Naive B cell (primary cell): ENCODE data around the gene KDM4C. TPM values are rescaled to one million over a fixed set of nuclear protein-coding genes. Genes with fewer than 3 reads are reported as not detected.
A peak's percentile ranks its signal among the peaks of the same experiment; 100 is the strongest.
"Not testable (repeated sequence)": the region's sequence is repeated elsewhere in the genome, so short reads cannot be mapped to it uniquely, and the experiment has no call there.

Experiments
- ATAC-seq, 2 donors: fragments of 150-1000 bp; cut with Tn5 transposase; 2 replicates each; pipeline ENCODE4 v1.10.0; 2021; ENCODE audit warnings: low read depth in 2 of 2, mild to moderate bottlenecking in 2 of 2, moderate library complexity in 2 of 2
- DNase-seq: peaks from one replicate; pipeline ENCODE4 v3.0.0; 2022
- H3K27ac Mint-ChIP-seq, 6 donors: one replicate each; pipeline ENCODE4 v1.8.0; 2020 to 2022; ENCODE audit warnings: mild to moderate bottlenecking in 6 of 6, mixed read lengths in 6 of 6, moderate library complexity in 5 of 6, inconsistent platforms in 2 of 6
- H3K27me3 Mint-ChIP-seq, 3 donors: one replicate each; pipeline ENCODE4 v1.8.0; 2021 to 2022; ENCODE audit warnings: mixed read lengths in 3 of 3, mild to moderate bottlenecking in 1 of 3
- H3K36me3 Mint-ChIP-seq, 2 donors: one replicate each; pipeline ENCODE4 v1.8.0; 2020 to 2022; ENCODE audit warnings: mixed read lengths in 2 of 2, inconsistent platforms in 1 of 2, mild to moderate bottlenecking in 1 of 2
- H3K4me1 Mint-ChIP-seq, 3 donors: one replicate each; pipeline ENCODE4 v1.8.0; 2020 to 2022; ENCODE audit warnings: mixed read lengths in 3 of 3, inconsistent platforms in 1 of 3, mild to moderate bottlenecking in 1 of 3, moderate library complexity in 1 of 3
- H3K4me3 Mint-ChIP-seq, 8 donors: one replicate each; pipeline ENCODE4 v1.8.0; 2020 to 2022; ENCODE audit warnings: mild to moderate bottlenecking in 8 of 8, mixed read lengths in 8 of 8, moderate library complexity in 8 of 8, inconsistent platforms in 2 of 8
- H3K9me3 Mint-ChIP-seq, 7 donors: one replicate each; pipeline ENCODE4 v1.8.0; 2020 to 2022; ENCODE audit warnings: mixed read lengths in 7 of 7, mild to moderate bottlenecking in 5 of 7, inconsistent platforms in 2 of 7, moderate library complexity in 1 of 7
- polyA plus RNA-seq, 6 donors: library from polyadenylated mRNA; unstranded; fragments of 300-500 nt; fragmentation: Illumina TruSeq; gene quantifications; one replicate each; pipeline ENCODE4 v1.2.3, GENCODE V29; 2021; ENCODE audit warnings: low read depth in 6 of 6

The KDM4C gene
- polyA plus RNA-seq, 6 donors from 2014 or later: 54.5 to 83.5 (median 68.2) TPM

GRCh38 chr9:6788162-6789016, 30.6 kb downstream of the KDM4C start:
- peaks cover 40 to 63% (median 49%) of the 10 kb centered on the region in 3 donors for H3K4me1 Mint-ChIP-seq
- no peak for DNase-seq

GRCh38 chr9:6789017-6789338, 31.2 kb downstream of the KDM4C start:
- H3K4me3 Mint-ChIP-seq, H3K9me3 Mint-ChIP-seq, DNase-seq, H3K36me3 Mint-ChIP-seq, ATAC-seq, H3K27me3 Mint-ChIP-seq: not testable (repeated sequence)
- Mint-ChIP-seq H3K4me1 (peaks cover 36 to 58% (median 46%) of the 10 kb centered on the region in 3 donors), H3K27ac (peak overlapping the region in 3 of 6 donors; percentile 74 to 89 (median 78))

More at GRCh38 chr9:6788162-6789016, 30.6 kb downstream of the KDM4C start:
- Mint-ChIP-seq H3K27me3 (no peaks in the 10 kb centered on the region), H3K36me3 (no peaks in the 10 kb centered on the region), H3K27ac (peak overlapping the region; percentile 59 to 92 (median 84)), H3K4me3 (peak overlapping the region in 4 of 8 donors; percentile 6 to 57 (median 11)), H3K9me3 (no peaks in the 10 kb centered on the region)
- no peak for ATAC-seq

- no peaks in the 10 kb centered on the region for H3K9me3 Mint-ChIP-seq
- no peak for DNase-seq
- H3K27ac Mint-ChIP-seq: peak overlapping the region in 5 of 6 donors; percentile 18 to 86 (median 79)
These were observed 33.1 kb downstream of the KDM4C start for GRCh38 chr9:6790866-6791265.

GRCh38 chr9:6793203-6793602, 35.4 kb downstream of the KDM4C start:
- H3K9me3 Mint-ChIP-seq: peaks cover 0 to 4% (median 0%) of the 10 kb centered on the region in 7 donors
- no peak for ATAC-seq
- peaks cover 11 to 16% of the 10 kb centered on the region in 2 donors for H3K36me3 Mint-ChIP-seq
- peaks cover 19 to 43% (median 29%) of the 10 kb centered on the region in 3 donors for H3K4me1 Mint-ChIP-seq
- peak overlapping the region in 3 of 6 donors; percentile 12 to 34 (median 28) for H3K27ac Mint-ChIP-seq
- no peak overlapping the region for H3K4me3 Mint-ChIP-seq
- no peak for DNase-seq
- no peaks in the 10 kb centered on the region for H3K27me3 Mint-ChIP-seq

More at GRCh38 chr9:6790866-6791265, 33.1 kb downstream of the KDM4C start:
- H3K4me3 Mint-ChIP-seq: peak overlapping the region in 1 of 8 donors; percentile 46
- H3K27me3 Mint-ChIP-seq: no peaks in the 10 kb centered on the region
- H3K4me1 Mint-ChIP-seq: peaks cover 30 to 46% (median 33%) of the 10 kb centered on the region in 3 donors
- no peak for ATAC-seq
- H3K36me3 Mint-ChIP-seq: peaks cover 8 to 11% of the 10 kb centered on the region in 2 donors

GRCh38 chr9:6794936-6795335, 37.2 kb downstream of the KDM4C start:
- ATAC-seq (no peak), DNase-seq (no peak)
- H3K9me3 Mint-ChIP-seq: peaks cover 0 to 5% (median 0%) of the 10 kb centered on the region in 7 donors
- no peaks in the 10 kb centered on the region for H3K27me3 Mint-ChIP-seq
- H3K4me1 Mint-ChIP-seq: peaks cover 13 to 33% (median 22%) of the 10 kb centered on the region in 3 donors
- H3K27ac Mint-ChIP-seq: peak overlapping the region in 1 of 6 donors; percentile 34
- H3K36me3 Mint-ChIP-seq: peaks cover 17% of the 10 kb centered on the region in 2 donors
- H3K4me3 Mint-ChIP-seq: no peak overlapping the region

- H3K4me3 Mint-ChIP-seq: no peak overlapping the region
- H3K9me3 Mint-ChIP-seq: peaks cover 0 to 3% (median 0%) of the 10 kb centered on the region in 7 donors
- H3K4me1 Mint-ChIP-seq: peaks cover 3 to 12% (median 7%) of the 10 kb centered on the region in 3 donors
- H3K36me3 Mint-ChIP-seq: peaks cover 7 to 10% of the 10 kb centered on the region in 2 donors
- ATAC-seq (no peak), DNase-seq (no peak)
- H3K27me3 Mint-ChIP-seq: no peaks in the 10 kb centered on the region
- no peak overlapping the region for H3K27ac Mint-ChIP-seq
These were observed 45.2 kb downstream of the KDM4C start for GRCh38 chr9:6802926-6803325.

GRCh38 chr9:6805532-6805931, 47.8 kb downstream of the KDM4C start:
- Mint-ChIP-seq H3K27ac (peak overlapping the region in 1 of 6 donors; percentile 32), H3K36me3 (peaks cover 0 to 7% of the 10 kb centered on the region in 2 donors), H3K4me3 (no peak overlapping the region), H3K27me3 (no peaks in the 10 kb centered on the region), H3K4me1 (peaks cover 3 to 9% (median 5%) of the 10 kb centered on the region in 3 donors), H3K9me3 (no peaks in the 10 kb centered on the region)
- DNase-seq (no peak), ATAC-seq (no peak)

GRCh38 chr9:6806318-6806717, 48.5 kb downstream of the KDM4C start:
- not testable (repeated sequence) for H3K27ac Mint-ChIP-seq, H3K36me3 Mint-ChIP-seq, H3K4me1 Mint-ChIP-seq, H3K27me3 Mint-ChIP-seq, DNase-seq, H3K9me3 Mint-ChIP-seq, ATAC-seq
- H3K4me3 Mint-ChIP-seq: peak overlapping the region in 1 of 8 donors; percentile 76

GRCh38 chr9:6807669-6808068, 49.9 kb downstream of the KDM4C start:
- not testable (repeated sequence) for DNase-seq, H3K4me1 Mint-ChIP-seq, ATAC-seq, H3K27ac Mint-ChIP-seq, H3K27me3 Mint-ChIP-seq, H3K9me3 Mint-ChIP-seq, H3K4me3 Mint-ChIP-seq, H3K36me3 Mint-ChIP-seq

- Mint-ChIP-seq H3K4me1 (peaks cover 2 to 11% (median 8%) of the 10 kb centered on the region in 3 donors), H3K4me3 (no peak overlapping the region), H3K9me3 (no peaks in the 10 kb centered on the region), H3K36me3 (no peaks in the 10 kb centered on the region), H3K27ac (peak overlapping the region in 1 of 6 donors; percentile 42), H3K27me3 (no peaks in the 10 kb centered on the region)
- DNase-seq: no peak
- no peak for ATAC-seq
These were observed 53.7 kb downstream of the KDM4C start for GRCh38 chr9:6811436-6811835.

- DNase-seq (peak; percentile 32), ATAC-seq (peak; percentile 47 to 85)
- peak overlapping the region; percentile 0 to 92 (median 70) for H3K27ac Mint-ChIP-seq
- H3K4me1 Mint-ChIP-seq: peaks cover 26 to 37% (median 36%) of the 10 kb centered on the region in 3 donors
- peak overlapping the region in 5 of 8 donors; percentile 1 to 27 (median 10) for H3K4me3 Mint-ChIP-seq
- peaks cover 0 to 6% (median 0%) of the 10 kb centered on the region in 7 donors for H3K9me3 Mint-ChIP-seq
- H3K36me3 Mint-ChIP-seq: peaks cover 0 to 9% of the 10 kb centered on the region in 2 donors
- H3K27me3 Mint-ChIP-seq: no peaks in the 10 kb centered on the region
These were observed 58.8 kb downstream of the KDM4C start for GRCh38 chr9:6816581-6816980.

GRCh38 chr9:6818292-6818922, 60.6 kb downstream of the KDM4C start:
- no peak for ATAC-seq
- H3K27ac Mint-ChIP-seq: peak overlapping the region in 3 of 6 donors; percentile 39 to 61 (median 51)
- DNase-seq: no peak
- peaks cover 39 to 49% (median 47%) of the 10 kb centered on the region in 3 donors for H3K4me1 Mint-ChIP-seq
- no peak overlapping the region for H3K4me3 Mint-ChIP-seq
- H3K27me3 Mint-ChIP-seq: no peaks in the 10 kb centered on the region
- H3K36me3 Mint-ChIP-seq: peaks cover 5 to 14% of the 10 kb centered on the region in 2 donors
- peaks cover 0 to 6% (median 0%) of the 10 kb centered on the region in 7 donors for H3K9me3 Mint-ChIP-seq

- H3K4me1 Mint-ChIP-seq: peaks cover 46 to 54% (median 49%) of the 10 kb centered on the region in 3 donors
- peak overlapping the region in 2 of 6 donors; percentile 6 to 33 for H3K27ac Mint-ChIP-seq
- peaks cover 12 to 21% of the 10 kb centered on the region in 2 donors for H3K36me3 Mint-ChIP-seq
- H3K27me3 Mint-ChIP-seq: no peaks in the 10 kb centered on the region
- peaks cover 0 to 6% (median 0%) of the 10 kb centered on the region in 7 donors for H3K9me3 Mint-ChIP-seq
- H3K4me3 Mint-ChIP-seq: no peak overlapping the region
- no peak for ATAC-seq
- no peak for DNase-seq
These were observed 61.3 kb downstream of the KDM4C start for GRCh38 chr9:6819112-6819511.
